ENCODE measurements around the gene PCDHB1.

The PCDHB1 gene, protein sequence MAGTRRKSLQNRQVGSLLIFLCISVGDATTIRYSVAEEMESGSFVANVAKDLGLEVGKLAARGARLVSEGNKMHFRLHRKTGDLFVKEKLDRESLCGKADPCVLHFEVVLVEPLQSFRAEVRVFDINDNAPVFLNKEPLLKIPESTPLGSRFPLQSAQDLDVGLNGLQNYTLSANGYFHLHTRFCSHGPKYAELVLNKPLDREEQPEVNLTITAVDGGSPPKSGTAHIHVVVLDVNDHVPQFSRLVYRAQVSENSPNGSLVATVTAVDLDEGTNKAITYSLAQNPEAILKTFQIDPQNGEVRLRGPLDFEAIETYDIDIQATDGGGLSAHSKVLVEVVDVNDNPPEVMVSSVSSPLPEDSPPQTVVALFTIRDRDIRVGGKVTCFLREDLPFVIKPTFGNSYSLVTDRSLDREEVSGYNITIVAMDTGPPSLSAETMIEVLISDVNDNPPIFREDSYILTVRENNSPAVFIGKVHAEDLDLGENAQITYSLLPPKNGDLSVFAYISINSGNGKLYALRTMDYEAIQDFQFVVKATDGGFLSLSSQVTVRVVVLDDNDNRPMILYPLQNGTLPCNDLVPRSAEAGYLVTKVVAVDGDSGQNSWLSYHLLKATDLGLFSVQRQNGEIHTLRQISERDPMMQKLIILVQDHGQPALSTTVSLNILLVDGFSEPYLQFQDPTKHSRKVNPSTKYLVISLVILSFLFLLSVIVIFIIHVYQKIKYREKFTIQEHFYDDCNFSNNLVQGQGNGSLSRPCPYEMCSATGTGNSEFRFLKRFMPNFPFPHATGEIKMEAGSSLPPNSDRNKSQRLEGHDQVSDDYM

DNA sequence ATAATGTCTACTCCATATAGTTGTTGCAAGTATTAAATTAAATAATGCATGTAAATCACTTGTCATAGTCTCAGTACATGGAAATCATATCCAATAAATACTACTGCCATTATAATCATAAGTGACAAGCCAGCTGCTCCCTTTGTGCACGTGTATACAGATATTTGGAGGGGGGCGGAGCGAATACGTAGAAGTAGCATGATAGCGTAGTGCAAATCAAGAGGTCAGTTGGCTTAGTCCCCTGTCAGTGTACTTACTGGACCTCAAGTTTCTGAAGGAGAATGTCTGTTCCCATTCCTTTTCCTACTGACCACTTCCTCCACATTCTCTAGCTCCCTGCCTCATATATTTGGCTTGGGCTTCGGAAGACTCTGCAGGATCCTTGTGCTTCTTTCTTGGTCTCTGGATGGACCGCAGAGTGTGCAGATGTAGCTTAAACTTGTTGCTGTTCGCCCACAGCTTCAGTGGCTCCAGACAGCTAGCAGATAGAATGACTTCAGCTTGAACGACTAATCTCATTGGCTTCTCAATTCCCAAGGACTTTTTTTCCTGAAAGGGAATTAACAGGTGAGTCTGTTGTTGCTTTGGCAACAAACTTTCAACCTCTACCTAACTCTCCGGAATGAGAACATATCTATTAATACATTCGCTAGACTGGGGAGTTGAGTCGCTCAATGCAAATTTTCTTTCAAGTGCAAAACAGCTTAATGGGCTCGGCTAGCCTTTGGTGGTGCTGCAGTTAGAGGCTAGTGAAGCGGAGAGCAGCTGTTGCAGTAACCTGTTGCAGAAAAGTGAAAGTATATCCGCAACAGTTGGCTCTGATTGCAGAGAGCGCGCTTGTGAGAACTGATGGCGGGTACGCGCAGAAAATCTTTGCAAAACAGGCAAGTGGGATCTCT, at the start of gene PCDHB1:
TSS of gene PCDHB1 (plus strand) at position 753 of the 899 bp plus-strand sequence. CDS start at position 850, 97 bp downstream.
- DNase-seq, result no peak

DNA sequence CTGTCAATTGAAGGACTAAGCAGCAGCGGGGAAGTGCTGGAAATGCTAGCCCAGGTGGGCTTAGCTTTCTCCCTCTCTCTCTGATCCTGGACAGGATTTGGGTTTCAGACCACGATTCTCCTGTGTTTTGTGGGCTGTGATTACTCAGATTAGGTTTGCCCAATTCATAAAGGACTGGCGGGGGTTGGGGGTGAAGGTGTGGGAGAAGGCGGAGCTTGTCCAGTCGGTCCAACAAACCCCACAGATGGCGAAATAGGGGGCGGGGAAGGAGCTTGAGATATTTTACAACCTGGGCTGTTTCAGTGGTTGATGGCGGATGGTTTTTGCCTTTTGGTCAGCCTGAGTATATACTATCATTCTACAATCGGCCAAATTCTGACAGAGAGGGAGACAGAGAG, 49.7 kb upstream of the PCDHB1 start:
- DNase-seq, result no peak

DNA sequence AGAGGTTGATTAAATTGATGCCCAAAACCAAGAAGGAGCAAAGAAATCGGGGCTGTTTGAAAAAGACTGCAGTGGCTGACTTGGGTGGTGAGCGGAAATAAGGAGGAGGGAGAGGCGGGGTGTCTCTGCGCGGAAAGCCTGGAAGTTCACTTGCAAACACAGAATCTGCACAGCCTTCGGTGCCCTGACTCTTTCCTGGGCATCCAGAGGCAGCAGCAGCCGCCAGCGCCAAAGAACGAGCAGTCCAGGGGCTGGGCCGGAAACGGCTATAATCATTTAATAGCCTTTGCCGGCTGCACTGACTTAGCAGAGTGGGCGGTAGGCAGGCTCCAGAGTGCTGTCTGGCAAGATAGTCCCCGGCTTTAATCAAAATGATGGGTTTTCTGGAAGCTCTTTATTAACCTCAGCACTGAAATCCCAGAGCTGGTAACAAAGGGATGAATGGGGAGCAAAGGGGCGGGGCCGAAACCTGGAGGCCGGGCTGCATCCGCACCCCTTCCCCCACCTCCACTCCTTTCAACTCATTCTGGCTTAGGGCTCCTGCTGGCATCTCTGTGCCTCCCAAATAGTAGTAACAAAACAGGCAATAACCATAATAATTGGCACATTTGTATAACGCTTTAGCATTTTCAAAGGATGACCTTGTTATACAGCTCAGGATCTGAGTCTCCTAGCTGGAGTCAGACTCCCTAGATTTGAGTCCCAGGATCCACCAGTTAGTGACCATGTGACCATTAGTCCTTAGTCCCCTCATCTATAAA, 49.1 kb upstream of the PCDHB1 start:
- no peak for DNase-seq

DNA sequence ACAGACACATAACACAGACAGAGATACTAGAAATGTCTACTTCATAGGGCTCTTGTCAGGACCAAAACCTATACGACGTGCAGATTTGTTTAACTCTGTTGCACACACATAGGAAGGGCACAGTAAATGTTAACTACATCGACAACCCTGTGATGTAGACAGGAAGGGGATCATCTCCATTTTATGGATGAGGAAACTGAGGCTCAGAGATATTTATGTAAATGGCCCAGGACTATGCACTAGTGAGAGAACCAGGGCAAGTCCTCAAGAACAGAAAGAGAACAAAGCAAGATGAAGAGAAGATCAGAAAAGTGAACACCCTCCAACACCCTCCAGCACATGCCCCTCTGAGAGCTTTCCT, 48.6 kb upstream of the PCDHB1 start:
- no peak for DNase-seq

DNA sequence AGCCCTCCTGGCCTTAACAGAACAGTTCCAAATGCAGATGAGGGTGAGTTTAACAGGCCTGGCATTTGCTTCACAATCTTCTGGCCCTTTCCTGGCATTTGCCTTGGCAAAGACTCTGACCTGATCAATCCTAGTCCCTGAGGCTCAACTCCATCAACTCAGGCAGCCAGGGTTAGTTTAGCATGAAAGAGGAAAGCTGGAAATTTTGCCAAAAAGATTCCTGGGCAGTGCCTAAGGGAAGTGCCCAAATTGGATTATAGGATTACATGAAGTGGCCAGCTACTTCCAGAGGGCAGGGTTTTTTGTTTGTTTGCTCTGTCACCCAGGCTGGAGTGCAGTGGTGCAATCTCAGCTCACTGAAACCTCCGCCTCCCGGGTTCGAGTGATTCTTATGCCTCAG, 48.1 kb upstream of the PCDHB1 start:
- no peak for DNase-seq

DNA sequence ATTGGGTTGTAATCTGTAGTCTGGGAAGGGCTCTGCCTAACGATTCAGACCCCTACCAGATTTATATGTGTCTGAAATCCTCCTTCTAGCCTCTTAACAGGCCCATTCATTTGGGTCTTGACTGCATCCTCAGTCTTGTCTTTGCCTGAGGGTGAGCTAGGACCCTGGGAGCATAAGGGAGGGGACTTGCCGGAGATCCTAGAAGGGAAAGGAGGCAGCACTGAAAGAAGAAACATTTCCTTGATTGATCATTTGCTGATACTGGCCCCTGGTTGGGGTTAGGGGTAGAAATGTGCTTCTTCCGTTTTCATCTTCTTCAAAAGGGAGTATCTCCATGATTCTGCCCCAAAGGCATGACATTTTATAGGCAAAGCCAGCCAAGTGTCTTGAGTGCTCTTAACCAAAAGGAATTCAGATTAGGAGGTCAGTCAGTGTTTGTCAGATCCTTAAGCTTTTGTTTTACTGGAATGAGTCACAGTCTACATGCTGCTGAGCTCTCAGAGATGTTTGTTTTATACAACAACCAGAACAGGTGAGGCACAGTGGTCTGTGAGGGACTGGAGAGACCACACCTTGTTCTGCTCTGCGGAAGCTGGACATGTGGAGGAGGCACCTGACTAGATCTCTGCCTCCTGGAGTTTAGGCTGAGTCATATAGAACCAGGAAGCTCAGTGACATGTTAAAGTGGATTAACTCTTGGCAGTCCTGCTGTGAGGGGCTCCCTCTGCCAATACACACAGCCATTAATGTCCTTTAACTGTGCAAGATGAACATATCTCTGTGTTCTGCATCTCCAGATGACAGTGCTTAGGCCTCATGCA, 47.2 kb upstream of the PCDHB1 start:
- no peak for DNase-seq

DNA sequence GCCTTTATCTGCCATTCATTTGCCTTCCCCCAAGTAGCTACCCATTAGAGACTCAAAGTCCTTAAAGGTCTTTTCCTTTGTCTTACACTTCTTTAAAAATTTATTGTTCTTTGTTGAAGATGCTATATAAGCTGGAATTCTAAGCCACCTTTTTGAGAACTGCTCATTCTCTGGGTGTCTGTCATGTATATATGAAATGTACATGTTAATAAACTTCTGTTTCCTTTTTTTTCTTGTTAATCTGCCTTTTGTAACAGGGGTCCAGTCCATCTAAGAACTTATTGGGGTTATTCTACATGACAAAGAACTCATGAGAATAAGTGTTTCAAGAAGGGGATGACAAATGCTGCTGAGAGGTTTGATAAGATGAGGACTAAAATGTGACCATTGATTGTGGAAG, 43.4 kb upstream of the PCDHB1 start:
- DNase-seq, result no peak

DNA sequence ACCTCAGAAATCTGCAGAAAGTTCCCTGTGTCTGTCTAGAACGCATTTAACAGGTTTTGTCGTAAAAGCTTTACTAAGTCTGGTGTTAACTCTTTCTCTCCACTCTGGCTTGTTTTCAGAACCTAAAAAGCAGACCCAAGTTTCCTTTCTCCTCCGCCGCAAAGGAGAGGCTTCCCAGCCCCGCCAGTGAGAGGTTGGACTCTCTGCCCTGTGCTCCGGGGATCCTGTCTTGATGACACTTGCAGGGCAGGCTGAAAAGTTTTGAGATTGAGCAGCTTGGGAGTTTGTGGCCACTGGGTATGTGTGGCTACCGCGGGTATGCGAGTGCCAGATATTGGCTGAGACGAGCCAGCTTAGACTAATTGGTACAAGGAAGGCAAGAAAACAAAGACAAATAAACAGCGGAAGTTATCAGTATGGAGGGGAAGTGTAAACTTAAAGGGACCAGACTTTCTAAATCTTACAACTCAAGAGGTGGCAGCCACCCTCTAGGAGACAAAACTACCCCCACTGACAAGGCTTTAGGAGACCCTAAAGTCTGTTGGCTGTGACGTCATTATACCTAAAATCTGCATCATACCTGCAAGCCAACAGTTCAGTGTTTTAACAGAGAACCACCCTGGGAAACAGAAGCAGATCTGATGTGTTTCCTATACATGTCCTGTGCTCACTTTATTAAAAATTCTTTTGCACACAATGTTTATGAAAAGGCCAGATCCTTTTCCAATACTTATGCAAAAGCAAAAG, 41.0 kb upstream of the PCDHB1 start:
- no peak for DNase-seq

DNA sequence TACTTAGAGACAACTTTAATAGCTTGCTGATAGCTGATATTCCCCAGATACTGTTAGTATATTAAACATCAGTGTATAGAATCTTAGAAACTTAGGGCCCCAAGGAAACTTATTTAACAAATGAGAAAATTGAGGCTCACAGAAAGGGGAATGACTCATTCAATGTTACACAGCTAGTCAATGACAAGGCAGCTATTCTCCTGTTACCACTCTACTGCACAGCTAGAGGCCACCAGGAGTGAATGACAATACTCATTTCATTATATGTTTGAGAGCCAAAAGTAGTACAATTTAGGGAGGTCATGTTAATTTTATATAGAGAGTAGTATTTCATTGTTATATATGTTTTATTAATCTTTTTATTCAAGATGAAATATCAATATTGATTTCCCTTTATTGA, 33.2 kb upstream of the PCDHB1 start:
- DNase-seq, result no peak

DNA sequence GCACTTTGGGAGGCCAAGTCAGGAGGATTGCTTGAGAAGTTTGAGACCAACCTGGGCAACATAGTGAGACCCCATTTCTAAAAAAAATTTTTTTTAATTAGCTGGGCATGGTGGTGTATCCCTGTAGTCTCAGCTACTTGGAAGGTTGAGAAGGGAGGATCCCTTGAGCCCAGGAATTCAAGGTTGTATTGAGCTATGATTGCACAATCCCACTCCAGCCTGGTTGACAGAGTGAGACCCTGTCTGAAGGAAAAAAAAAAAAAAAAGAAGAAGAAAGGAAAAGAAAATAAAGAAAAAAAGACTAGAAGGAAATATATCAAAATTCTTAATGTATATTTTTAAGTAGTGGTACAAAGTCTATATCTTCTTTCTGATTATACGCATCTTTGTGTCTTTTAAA, 28.8 kb upstream of the PCDHB1 start:
- no peak for DNase-seq

DNA sequence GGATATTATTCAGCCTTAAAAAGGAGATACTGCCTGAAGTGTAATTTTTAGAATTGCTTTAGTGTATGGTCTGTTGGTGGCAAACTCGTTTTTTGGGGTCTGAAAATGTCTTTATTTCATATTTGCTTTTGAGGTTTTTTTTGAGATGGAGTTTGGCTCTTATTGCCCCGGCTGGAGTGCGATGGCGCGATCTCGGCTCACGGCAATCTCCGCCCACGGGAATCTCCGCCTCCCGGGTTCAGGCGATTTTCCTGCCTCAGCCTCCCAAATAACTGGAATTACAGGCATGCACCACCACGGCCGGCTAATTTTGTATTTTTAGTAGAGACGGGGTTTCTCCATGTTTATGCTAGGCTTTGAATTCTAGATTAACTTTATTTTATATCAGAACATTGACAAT, 20.2 kb upstream of the PCDHB1 start:
- no peak for DNase-seq

DNA sequence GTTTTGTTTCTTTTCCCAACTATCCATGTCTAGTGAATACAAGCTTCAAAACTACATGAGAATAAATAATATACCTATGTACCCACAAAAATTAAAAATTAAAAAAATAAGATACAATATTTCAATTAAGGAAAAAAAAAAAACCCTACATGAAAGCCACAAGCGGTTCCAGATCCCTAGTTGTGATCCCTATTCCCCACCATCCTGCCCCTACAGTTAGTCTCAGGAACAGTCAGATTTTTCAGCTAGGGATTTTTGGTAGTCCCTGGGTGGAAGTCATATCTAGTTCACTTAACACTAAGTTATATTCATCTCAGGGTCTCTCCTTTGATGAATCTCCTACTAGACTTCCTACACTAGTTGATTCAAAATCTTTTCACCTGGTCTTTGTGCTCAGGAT, 18.5 kb upstream of the PCDHB1 start:
- no peak for DNase-seq

DNA sequence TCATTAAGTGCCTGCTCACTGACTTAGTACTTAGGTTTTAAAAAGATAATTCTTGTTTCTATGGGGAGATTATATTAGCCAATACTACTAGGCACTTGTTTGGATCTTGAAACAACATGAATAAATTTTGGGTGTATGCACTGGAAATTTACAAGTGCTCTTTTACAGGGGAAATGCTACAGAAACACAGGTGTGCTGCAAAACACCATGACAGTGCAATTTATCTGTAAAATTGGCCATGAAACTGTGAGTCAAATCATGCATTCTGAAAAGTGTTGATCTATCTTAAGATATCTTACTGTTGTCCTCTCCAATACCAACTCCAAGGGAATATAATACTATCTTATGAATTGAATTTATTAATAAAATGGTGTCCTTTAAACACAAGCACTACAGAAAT, 12.1 kb upstream of the PCDHB1 start:
- DNase-seq, result no peak

DNA sequence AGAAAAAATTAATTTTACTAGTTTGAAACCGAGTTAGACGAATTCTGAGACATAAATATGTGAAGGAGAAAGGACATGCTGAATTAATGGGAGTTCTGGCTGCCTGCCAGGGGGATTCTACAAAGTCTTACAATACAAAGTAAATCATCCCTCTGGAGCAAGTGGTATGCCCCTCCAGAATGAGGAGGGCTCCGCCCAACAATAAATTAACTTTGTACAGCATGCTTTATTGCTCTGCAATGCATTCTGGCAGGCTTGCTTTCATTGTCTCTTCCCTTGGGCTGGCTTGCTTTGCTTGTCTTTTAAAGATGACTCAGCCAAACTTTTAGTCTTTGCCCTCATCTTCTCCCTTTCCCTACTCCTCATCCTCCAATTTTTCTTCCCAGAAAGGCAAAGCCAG, 11.7 kb upstream of the PCDHB1 start:
- DNase-seq, result no peak

DNA sequence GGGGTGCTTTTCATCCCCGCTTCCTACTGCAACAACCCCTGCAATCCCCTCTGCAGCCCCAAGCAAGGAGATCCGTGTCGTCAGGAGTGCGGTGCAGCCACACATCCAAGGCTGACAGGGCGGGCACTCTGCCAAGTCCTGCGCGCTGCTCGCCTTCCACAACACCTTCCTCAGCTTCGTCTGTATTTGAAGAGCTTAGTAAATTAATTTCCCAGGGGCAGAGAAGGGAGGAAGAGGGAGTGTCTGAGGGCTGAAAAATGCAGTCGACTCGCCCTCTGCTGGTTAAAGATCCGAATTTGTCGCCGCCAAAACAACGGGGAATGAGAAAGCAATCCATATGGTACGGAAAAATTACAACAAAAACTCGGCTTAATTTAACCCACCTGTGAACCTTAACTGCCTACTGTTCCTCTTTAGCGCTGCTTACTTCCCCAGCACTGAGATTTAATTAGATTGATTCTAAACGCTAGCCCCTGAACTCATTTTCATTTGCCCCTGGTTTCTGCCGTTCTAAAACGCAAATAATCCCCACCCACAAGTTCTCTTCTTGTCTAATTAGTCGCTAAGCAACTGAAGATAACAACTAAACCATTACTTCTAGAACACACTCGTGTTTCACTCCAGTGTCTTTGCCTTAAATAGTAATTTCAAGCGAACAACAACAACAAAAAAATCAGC, 10.9 kb upstream of the PCDHB1 start:
- no peak for DNase-seq

DNA sequence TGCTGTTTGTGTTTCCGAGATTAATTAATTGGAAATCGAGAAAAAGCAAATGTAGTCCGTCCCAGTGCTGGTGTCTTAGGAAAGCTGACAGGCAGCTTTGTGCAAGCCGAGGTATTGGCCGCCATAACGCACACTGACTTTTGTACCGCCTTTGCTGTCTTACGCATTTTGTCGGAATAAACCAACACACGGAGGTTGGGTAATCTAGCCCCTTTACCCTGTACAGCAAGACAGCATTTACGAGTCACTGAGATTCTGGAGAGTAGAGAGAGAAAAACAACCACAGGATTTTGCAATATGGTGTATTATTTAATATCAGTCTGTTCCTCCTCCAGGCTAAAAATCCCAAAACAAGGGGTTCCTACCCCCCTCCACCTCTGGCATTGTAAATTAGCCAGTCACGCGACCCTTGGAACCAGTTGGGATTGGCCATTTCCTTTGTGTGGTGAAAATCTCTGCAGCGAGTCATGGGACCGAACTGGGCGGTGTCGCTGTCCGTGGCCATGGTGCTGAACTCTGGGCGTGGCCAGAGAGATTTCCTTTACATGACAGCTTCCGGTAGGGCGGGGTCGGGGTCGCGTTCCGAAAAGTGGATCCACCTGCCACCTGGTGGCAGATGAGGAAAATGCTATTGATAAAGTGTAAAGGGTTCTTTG, 10.3 kb upstream of the PCDHB1 start:
- peak; percentile 54 for DNase-seq

DNA sequence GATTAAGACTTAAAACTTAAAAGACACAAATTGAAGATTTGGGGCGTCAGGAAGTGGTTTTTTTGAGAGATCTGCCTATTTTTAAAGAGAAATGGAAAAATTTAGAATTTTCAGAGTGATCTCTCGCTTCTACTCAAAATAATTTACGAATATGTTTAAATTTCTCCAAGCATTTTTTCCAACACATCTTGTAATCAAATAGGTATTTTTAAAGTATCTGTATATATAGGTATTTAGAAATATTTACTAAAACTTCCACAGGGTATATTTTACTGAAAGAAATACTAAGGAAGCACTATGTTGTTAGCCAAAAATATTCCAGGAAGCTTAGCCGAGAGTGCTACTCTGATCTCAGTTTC, 9.8 kb upstream of the PCDHB1 start:
- no peak for DNase-seq

DNA sequence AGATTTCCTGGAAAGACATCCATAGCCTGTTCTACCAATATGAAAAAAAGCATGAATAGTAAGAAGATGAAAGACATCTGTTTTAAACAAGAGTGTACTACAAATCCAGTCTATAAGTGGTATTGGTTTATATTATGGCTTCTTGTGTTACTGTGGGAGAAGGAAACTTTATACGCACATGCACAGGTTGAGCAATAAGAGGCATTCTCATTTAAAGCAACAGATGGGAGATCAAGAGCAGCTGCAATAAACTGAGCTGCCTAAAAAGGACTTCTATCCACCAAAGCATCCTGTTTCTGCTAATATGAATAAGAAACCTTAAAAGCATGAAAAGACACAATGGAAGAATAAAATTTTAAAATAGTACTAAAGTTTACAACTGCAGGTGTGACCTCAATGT, 8.6 kb upstream of the PCDHB1 start:
- DNase-seq, result no peak

DNA sequence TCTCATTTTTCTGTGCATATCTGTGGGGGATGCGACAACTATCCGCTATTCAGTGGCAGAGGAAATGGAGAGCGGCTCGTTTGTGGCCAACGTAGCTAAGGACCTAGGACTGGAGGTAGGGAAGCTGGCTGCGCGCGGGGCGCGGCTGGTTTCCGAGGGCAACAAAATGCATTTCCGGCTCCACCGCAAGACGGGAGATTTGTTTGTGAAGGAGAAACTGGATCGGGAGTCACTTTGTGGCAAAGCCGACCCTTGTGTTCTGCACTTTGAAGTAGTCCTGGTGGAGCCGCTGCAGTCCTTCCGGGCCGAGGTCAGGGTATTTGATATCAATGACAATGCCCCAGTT, 320 bp downstream of the PCDHB1 start:
- DNase-seq, result no peak

DNA sequence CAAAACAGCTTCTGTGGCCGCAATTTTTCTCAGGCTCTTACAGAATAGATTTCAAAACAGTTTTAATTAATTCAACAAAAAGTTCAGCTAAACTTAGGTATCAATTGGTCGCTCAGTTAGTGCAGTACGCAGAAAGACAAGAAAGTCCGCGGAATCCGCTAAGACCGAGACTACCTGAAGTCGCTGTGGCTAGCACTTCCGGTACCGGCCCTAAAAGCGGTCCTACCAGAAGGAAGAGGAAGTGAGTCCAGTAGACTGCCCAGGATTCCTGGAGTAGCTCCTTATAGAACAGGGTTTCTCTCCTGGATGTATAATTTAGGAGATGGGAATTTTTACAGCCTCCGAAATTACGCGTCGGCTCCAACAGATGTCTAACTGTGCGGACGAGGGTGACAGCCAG, 26.7 kb downstream of the PCDHB1 start:
- no peak for DNase-seq
